ENCODE results near the gene ELOVL2. TPM values are rescaled to one million over a fixed set of nuclear protein-coding genes. Genes with fewer than 3 reads are reported as not detected.

Gene ELOVL2
- total and polyA plus RNA-seq, 10 of the 15 experiments (the other 5 are each of a cell fraction or from before 2014, with no cell fraction given): 0.01 to 0.03 TPM; not detected in 8

GRCh38 chr6:11023032-11023431 is 21.1 kb downstream of the ELOVL2 start:
- SMC1A ChIA-PET (ENCODE audit: uncharacterized antibody, unreplicated experiment): interaction anchor here (0.6 to 1.4 kb wide), 5 partner anchors 15 to 185 kb away, joined by 3 to 4 read pairs (median 3); partner anchors contain the start of gene MAK
- H3K36me3 ChIP-seq (ENCODE audit: control insufficient read depth in 2 of 2, insufficient read depth in 2 of 2, low read length in 1 of 2): no peaks in the 10 kb centered on the region
- DNase-seq (ENCODE audit: low read depth, low spot score): no peak
- TF ChIP-seq POLR2AphosphoS5 (IDR thresholded peaks at IDR 0.05; ENCODE audit: low read length): no peak
- ATAC-seq: no peak
- RAD21 ChIA-PET (ENCODE audit: unreplicated experiment): interaction anchor here (0.8 kb wide), 1 partner anchor 46 kb away, joined by 3 read pairs; no protein-coding TSS in a partner anchor
- FAIRE-seq: no peak
- H3K27me3 ChIP-seq (replicated peaks in 1 of 2; ENCODE audit: control insufficient read depth in 2 of 2, insufficient read depth in 2 of 2, low read length in 1 of 2): peaks cover 2 to 10% of the 10 kb centered on the region in 2 experiments; a peak in 3 of 4 replicates
- BruUV-seq (replicated peaks): no TSS peak
- CTCF ChIA-PET: interaction anchor here (1.0 to 1.5 kb wide), 4 partner anchors 46 to 72 kb away, joined by 3 to 5 read pairs (median 4); no protein-coding TSS in a partner anchor
- intact Hi-C loops (cut with micrococcal nuclease; ENCODE audit: unreplicated experiment) (no loop called here), in situ Hi-C loops (cut with MboI) (no loop called here)
- H3K4me2 ChIP-seq (ENCODE audit: control insufficient read depth, insufficient read depth): no peak overlapping the region
- no peaks in the 10 kb centered on the region for H4K20me1 ChIP-seq (ENCODE audit: control insufficient read depth, insufficient read depth)
- H3K9ac ChIP-seq (ENCODE audit: control insufficient read depth, insufficient read depth, low read length): no peak overlapping the region
- H3K27ac ChIP-seq (ENCODE audit: control insufficient read depth, insufficient read depth): no peak overlapping the region
- H3K79me2 ChIP-seq (ENCODE audit: control insufficient read depth, insufficient read depth, low read length): no peaks in the 10 kb centered on the region
- no peak overlapping the region for H3K4me3 ChIP-seq
- no peak overlapping the region for H2AFZ ChIP-seq (ENCODE audit: control insufficient read depth, low read depth, low read length)
- POLR2A ChIA-PET: no interaction called here
- H3K4me1 ChIP-seq (ENCODE audit: control insufficient read depth, insufficient read depth, low read length): peaks cover 8% of the 10 kb centered on the region
- no peaks in the 10 kb centered on the region for H3K9me3 ChIP-seq (replicated peaks; ENCODE audit: control insufficient read depth, insufficient read depth, low read length)

DNA sequence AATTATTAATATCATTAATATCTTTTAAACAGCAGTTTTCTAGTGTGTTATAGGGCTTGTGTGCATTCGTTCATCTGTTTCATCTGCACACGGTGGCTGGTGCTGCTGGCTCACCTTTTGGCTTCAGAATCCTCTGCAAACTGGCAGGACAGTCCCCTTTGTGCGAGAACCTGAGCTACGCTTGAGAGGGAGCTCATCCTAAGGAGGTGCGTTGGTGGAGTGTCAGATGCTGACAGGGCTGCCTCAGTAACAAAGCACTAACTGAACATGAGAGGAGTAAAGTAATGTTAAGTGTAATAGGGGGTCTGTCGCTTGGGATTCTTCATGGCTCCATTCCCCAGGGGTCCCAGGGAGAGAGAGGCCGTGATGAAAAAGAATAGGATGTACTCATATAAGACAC is 22.4 kb downstream of the ELOVL2 start:
- Histone ChIP-seq H3K4me2 (ENCODE audit: control insufficient read depth, insufficient read depth) (no peak overlapping the region), H3K79me2 (ENCODE audit: control insufficient read depth, insufficient read depth, low read length) (no peaks in the 10 kb centered on the region), H3K9ac (ENCODE audit: control insufficient read depth, insufficient read depth, low read length) (no peak overlapping the region), H3K27ac (ENCODE audit: control insufficient read depth, insufficient read depth) (no peak overlapping the region), H2AFZ (ENCODE audit: control insufficient read depth, low read depth, low read length) (no peak overlapping the region), H3K4me3 (no peak overlapping the region), H3K36me3 (ENCODE audit: control insufficient read depth in 2 of 2, insufficient read depth in 2 of 2, low read length in 1 of 2) (no peaks in the 10 kb centered on the region), H3K4me1 (ENCODE audit: control insufficient read depth, insufficient read depth, low read length) (peaks cover 8% of the 10 kb centered on the region), H3K9me3 (replicated peaks; ENCODE audit: control insufficient read depth, insufficient read depth, low read length) (no peaks in the 10 kb centered on the region), H3K27me3 (replicated peaks in 1 of 2; ENCODE audit: control insufficient read depth in 2 of 2, insufficient read depth in 2 of 2, low read length in 1 of 2) (peaks cover 5 to 10% of the 10 kb centered on the region in 2 experiments; a peak in 3 of 4 replicates), H4K20me1 (ENCODE audit: control insufficient read depth, insufficient read depth) (no peaks in the 10 kb centered on the region)
- WGBS (ENCODE audit: insufficient coverage, insufficient replicate concordance, low lambda C conversion rate, missing lambda C conversion rate): 19% methylated on average over 7 of the region's 7 CpGs
- DNase-seq (ENCODE audit: low read depth, low spot score) (no peak), ATAC-seq (no peak), FAIRE-seq (no peak)
- RAD21 ChIA-PET (ENCODE audit: unreplicated experiment): no interaction called here
- POLR2A ChIA-PET: no interaction called here
- SMC1A ChIA-PET (ENCODE audit: uncharacterized antibody, unreplicated experiment): interaction anchor here (1.1 kb wide), 1 partner anchor 47 kb away, joined by 3 read pairs; no protein-coding TSS in a partner anchor
- CTCF ChIA-PET: no interaction called here
- no TSS peak for BruUV-seq (replicated peaks)
- in situ Hi-C loops (cut with MboI) (no loop called here), intact Hi-C loops (cut with micrococcal nuclease; ENCODE audit: unreplicated experiment) (no loop called here)
- TF ChIP-seq MTA3 (IDR thresholded peaks at IDR 0.05; ENCODE audit: borderline replicate concordance, low read length) (no peak), PML (IDR thresholded peaks at IDR 0.05; ENCODE audit: low read length) (no peak), POLR2A (IDR thresholded peaks at IDR 0.05; ENCODE audit: low read depth, low read length) (no peak), REST (IDR thresholded peaks at IDR 0.05; ENCODE audit: low read depth, low read length) (no peak), SMAD1 (IDR thresholded peaks at IDR 0.05; ENCODE audit: low read depth, partially characterized antibody) (no peak), NR2C1 (IDR thresholded peaks at IDR 0.05) (no peak), RUNX3 (IDR thresholded peaks at IDR 0.05; ENCODE audit: low read length) (no peak), E2F4 (IDR thresholded peaks at IDR 0.05; ENCODE audit: low read depth, low read length) (no peak), ZNF217 (IDR thresholded peaks at IDR 0.05) (no peak), MXI1 (IDR thresholded peaks at IDR 0.05; ENCODE audit: low read depth, low read length) (no peak)
- TF ChIP-seq, protein P1, sequence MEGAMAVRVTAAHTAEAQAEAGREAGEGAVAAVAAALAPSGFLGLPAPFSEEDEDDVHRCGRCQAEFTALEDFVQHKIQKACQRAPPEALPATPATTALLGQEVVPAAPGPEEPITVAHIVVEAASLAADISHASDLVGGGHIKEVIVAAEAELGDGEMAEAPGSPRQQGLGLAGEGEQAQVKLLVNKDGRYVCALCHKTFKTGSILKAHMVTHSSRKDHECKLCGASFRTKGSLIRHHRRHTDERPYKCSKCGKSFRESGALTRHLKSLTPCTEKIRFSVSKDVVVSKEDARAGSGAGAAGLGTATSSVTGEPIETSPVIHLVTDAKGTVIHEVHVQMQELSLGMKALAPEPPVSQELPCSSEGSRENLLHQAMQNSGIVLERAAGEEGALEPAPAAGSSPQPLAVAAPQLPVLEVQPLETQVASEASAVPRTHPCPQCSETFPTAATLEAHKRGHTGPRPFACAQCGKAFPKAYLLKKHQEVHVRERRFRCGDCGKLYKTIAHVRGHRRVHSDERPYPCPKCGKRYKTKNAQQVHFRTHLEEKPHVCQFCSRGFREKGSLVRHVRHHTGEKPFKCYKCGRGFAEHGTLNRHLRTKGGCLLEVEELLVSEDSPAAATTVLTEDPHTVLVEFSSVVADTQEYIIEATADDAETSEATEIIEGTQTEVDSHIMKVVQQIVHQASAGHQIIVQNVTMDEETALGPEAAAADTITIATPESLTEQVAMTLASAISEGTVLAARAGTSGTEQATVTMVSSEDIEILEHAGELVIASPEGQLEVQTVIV (IDR thresholded peaks at IDR 0.05; ENCODE audit: borderline replicate concordance, partially characterized antibody): no peak

All from GM12878 (cell line).